ENCODE results near the gene KRTAP12-2.
"Not testable (repeated sequence)": the region's sequence is repeated elsewhere in the genome, so short reads cannot be mapped to it uniquely, and the experiment has no call there.

KRTAP12-2 gene

DNA sequence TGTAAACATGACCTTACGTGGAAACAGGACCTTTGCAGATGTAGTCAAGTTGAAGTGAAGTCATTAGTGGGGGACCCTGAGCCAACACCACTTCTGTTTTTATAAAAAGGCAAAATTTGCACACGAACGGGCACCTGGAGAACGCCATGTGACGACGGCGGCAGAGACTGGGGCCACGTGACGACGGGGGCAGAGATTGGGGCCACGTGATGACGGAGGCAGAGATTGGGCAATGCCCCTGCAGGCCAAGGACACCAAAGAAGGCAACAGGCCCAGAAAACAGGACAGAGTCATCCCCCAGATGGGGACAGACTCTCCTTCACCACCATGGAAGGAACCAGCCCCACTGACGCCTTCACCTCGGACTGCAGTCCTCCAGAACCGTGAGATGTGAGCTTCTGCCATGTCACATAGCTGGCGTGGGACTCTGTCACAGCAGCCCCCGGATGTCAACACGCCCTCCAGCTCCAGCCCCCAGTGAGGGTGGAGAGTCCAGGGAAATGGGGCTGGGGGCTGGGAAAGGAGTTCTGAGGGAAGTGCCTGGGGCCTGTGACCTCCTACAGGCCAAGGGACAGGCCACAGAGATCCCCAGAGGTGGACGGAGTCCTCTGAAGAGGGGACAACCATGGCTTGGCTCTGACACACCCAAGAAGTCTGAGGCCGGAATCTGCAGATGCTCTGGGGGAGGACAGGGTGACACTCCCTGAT lies 16.3 kb downstream of the KRTAP12-2 start:
- DNase-seq (ENCODE audit: low read depth in 3 of 3), result no peak

DNA sequence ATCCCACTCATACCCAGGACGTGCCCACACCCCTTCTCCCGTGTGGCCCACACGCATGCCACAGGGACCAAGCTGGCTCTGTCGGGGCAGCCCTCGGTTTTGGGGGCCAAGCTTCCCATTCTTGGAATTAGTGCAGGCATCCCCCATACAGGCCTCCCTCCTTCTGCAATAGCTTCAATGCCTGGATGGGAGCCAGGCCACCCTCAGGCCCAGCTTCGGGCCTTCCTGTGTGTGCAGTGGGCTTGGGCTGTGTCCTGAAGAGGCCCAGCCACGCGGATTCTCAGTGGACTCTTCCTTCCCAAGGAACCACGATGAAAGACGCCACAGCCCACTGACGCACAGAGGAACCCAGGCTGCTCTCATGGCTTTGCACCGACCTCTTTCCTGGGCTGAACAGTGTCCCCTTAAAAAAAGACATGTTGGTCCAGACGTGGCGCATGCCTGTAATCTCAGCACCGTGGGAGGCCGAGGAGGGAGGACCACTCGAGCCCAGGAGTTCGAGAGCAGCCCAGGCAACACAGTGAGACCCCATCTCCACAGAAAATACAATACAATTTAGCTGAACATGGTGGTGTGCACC lies 17.1 kb downstream of the KRTAP12-2 start:
- no peak for DNase-seq (ENCODE audit: low read depth in 3 of 3)

DNA sequence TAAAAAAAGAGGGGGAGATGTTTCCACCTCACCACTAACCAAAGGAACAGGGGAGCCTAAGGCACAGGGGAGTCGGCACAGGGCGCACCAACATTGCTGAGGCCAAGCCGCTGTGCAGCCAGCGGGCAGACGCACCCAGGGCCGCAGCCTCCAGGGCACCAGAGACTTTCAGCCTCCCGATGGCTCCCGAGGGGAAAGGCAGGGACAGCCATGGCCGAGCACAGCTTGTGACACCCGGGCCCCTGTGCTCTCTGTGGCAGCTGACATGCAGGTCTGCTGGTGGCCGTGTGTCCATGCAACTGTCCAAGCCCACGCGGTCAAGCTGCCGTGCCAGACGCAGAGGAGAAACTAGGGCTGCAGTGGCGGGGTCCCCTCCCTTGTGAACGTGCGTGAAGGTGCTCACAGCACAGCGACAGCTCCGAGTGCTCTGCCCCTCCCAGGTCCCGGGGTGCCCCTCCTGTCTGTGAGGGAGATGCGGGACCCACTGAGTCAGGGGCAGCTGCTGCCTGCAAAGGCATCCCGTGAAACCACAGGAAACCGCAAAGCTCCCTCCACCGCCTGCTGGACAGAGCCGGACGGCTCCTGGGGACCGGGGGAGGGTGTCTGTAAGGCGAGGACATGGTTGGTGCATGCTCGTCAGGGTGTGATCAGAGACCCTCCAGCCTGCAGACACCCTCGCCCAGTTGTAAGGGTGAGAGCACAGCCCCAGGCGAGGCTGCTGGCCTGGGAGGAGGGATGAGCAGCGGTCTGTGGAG lies 18.0 kb downstream of the KRTAP12-2 start:
- no peak for DNase-seq (ENCODE audit: low read depth in 3 of 3)

- no peak for DNase-seq (ENCODE audit: low read depth in 3 of 3)
Observed at GRCh38 chr21:44647222-44647552, 19.5 kb downstream of the KRTAP12-2 start.

GRCh38 chr21:44646366-44647221 lies 20.1 kb downstream of the KRTAP12-2 start, which contains the start of gene KRTAP10-11:
KRTAP10-11 (plus strand) TSS chr21:44646414; CDS start chr21:44646459, 45 bp downstream.
- DNase-seq (ENCODE audit: low read depth in 3 of 3), result not testable (repeated sequence)

GRCh38 chr21:44644878-44645277 lies 21.8 kb downstream of the KRTAP12-2 start:
- no peak for DNase-seq (ENCODE audit: low read depth in 3 of 3)

DNA sequence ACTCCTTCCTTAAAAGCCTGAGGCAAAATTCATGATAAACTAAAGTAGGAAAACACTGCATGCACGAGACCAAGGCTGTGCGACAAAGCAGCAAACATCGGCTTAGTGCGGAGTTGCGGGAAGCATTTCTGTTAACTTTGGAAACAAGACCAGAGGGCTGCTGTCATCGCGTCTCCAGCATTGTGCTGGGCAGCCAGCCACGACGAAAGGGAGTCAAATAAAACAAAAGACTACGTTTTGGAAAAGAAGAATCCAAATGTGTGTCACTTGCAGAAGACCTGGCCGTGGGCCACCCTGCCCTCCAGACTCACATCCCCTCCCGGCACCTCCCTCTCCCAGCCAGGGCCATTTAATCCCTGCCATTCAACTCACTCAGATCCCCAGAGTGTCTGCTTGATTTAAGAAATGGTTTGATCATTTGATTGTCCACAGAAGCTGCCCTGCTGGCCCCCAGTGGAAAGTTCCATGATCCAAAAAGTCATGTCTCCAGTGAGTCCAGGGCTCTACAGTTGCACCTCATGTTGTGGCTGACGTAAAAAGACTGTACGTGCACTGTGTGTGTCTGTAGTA lies 22.9 kb downstream of the KRTAP12-2 start:
- no peak for DNase-seq (ENCODE audit: low read depth in 3 of 3)

DNA sequence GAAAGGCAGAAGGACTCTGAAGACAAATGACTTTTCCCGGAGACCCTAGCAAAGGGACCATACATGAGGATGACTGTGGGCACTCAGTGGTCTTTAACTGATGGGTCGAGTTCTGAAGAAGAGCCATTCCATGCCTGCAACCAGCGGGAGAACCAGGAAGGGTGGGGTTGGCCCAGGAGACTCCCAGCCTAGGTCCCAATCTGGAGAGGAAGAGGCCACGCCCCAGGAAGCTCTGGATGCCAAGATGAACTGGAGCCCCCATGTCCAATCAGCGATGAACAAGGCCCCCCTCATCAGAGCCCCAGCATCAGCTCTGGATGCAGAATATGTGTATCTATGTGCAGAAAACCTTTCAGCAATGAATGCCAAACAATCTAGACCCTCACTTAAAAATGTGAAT lies 26.0 kb downstream of the KRTAP12-2 start:
- DNase-seq (ENCODE audit: low read depth in 3 of 3), result no peak

- no peak for DNase-seq (ENCODE audit: low read depth in 3 of 3)
Observed at GRCh38 chr21:44639331-44639655, 27.4 kb downstream of the KRTAP12-2 start.

GRCh38 chr21:44638506-44639330 lies 28.0 kb downstream of the KRTAP12-2 start:
- not testable (repeated sequence) for DNase-seq (ENCODE audit: low read depth in 3 of 3)

DNA sequence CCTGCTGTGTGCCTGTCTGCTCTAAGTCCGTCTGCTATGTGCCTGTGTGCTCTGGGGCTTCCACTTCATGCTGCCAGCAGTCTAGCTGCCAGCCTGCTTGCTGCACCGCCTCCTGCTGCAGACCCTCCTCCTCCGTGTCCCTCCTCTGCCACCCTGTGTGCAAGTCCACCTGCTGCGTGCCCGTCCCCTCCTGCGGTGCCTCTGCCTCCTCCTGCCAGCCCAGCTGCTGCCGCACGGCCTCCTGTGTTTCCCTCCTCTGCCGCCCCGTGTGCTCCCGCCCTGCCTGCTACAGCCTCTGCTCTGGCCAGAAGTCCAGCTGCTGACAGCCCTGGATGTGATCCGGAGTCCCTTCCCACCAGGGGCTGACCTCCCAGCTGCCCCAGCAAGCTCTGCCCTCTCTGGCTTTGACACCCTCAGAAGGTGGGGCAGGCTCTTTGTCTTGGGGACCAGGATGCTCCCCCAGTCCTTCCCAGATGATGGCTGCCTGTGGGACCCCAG lies 28.8 kb downstream of the KRTAP12-2 start:
- DNase-seq (ENCODE audit: low read depth in 3 of 3), result not testable (repeated sequence)

DNA sequence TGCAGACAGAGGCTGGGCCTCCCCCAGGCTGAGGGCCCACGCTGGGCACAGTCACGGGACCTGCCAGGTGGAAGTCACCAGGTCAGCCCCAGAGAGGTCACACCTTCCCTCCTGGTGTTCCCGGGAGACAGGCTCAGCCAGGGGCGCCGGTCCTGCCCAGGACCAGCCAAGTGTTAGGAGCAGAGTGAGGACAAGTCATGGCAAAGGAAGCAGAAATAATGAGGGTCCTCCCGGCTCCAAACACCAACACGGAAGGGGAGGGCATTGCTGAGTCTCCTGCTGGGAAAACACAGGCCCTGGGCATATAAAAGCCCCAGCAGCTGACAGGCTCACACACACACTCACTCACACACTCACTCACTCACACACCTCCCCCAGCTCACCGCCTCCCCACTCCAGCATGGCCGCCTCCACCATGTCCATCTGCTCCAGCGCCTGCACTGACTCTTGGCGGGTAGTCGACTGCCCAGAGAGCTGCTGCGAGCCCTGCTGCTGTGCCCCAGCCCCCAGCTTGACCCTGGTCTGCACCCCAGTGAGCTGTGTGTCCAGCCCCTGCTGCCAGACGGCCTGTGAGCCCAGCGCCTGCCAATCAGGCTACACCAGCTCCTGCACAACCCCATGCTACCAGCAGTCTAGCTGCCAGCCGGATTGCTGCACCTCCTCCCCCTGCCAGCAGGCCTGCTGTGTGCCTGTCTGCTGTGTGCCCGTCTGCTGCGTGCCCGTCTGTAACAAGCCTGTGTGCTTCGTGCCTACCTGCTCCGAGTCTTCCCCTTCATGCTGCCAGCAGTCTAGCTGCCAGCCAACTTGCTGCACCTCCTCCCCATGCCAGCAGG lies 29.5 kb downstream of the KRTAP12-2 start, which contains the start of gene KRTAP10-10:
KRTAP10-10 (plus strand) TSS at position 339 of the 833 bp plus-strand sequence; CDS start at position 401, 62 bp downstream.
- DNase-seq (ENCODE audit: low read depth in 3 of 3), result no peak

GRCh38 chr21:44636209-44637017 lies 30.3 kb downstream of the KRTAP12-2 start:
- no peak for DNase-seq (ENCODE audit: low read depth in 3 of 3)

- DNase-seq (ENCODE audit: low read depth in 3 of 3), result no peak
Observed at GRCh38 chr21:44632067-44632466, 34.7 kb downstream of the KRTAP12-2 start.

DNA sequence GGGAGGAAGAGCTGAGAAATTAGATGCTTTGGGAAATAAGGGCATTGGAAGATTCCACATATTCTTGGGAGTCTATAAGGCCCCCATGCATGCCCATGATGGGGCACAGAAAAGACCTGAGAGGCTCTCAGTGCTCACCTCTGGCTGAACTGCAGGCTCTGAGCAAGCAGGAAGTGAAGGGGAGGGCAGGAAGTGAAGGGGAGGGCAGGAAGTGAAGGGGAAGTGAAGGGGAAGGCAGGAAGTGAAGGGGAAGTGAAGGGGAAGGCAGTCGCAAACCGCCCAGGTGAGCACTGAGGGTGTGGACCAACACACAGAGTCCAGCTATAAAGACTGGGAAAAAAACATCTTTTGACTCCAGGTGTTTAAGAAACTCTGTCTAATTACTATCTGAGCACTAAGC lies 36.3 kb downstream of the KRTAP12-2 start:
- DNase-seq (ENCODE audit: low read depth in 3 of 3), result no peak

DNA sequence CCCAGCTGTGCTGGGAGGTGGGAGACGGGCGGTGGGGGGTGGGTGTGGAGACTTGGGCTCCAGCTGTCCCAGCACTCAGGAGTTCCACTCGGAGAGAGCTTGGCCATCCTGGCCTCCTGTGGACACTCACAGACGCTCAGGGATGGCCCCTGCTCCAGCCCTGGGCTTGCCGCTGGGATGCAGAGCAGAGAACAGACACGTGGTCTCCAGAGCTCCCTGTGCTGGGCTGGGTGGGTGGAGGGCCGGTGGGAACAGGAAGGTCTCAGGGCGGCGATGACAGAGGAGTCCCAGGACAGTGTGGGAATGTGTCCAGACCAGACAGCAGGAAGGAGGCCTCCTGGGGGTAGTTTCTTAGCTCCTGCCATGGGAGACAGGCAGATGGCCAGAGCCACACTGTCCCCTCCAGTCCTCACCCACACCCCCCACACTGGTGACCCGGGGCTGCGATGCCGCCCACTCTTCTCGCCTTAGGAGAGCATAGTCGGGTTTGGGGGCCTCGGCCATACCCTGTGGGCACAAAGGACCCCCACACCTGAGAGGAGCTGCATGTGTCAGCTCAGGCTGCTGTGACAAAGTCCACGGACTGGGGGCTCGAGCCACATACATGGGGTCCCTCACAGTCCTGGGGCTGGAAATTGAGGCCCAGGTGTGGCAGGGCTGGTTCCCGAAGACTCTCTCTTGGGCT lies 37.9 kb downstream of the KRTAP12-2 start:
- no peak for DNase-seq (ENCODE audit: low read depth in 3 of 3)

DNA sequence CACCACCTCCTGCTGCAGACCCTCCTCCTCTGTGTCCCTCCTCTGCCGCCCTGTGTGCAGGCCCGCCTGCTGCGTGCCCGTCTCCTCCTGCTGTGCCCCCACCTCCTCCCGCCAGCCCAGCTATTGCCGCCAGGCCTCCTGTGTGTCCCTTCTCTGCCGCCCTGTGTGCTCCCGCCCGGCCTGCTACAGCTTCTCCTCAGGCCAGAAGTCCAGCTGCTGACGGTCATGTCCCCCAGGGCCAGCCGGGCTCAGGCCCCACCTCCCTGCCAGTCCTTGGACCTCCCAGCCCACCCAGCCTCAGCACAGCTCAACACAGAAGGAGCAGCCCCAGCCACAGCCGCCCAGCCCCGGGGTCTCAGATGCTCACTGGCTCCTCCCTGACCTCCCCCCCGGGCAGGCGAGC lies 38.9 kb downstream of the KRTAP12-2 start:
- not testable (repeated sequence) for DNase-seq (ENCODE audit: low read depth in 3 of 3)

DNA sequence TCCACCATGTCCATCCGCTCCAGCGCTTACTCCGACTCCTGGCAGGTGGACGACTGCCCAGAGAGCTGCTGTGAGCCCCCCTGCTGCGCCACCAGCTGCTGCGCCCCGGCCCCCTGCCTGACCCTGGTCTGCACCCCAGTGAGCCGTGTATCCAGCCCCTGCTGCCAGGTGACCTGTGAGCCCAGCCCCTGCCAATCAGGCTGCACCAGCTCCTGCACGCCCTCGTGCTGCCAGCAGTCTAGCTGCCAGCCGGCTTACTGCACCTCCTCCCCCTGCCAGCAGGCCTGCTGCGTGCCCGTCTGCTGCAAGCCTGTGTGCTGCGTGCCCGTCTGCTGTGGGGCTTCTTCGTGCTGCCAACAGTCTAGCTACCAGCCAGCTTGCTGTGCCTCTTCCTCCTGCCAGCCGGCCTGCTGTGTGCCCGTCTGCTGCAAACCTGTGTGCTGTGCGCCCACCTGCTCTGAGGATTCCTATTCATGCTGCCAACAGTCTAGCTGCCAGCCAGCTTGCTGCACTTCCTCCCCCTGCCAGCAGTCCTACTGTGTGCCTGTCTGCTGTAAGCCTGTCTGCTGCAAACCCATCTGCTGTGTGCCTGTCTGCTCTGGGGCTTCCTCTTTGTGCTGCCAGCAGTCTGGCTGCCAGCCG lies 39.4 kb downstream of the KRTAP12-2 start:
- DNase-seq (ENCODE audit: low read depth in 3 of 3), result not testable (repeated sequence)

Data from stimulated activated CD4-positive, alpha-beta T cell treated with anti-CD3 and anti-CD28 coated beads, TNF-alpha, amount 100 ng/mL, for 4 hours (primary cell).